Neural progenitor cell (in vitro differentiated cells): ENCODE data around the gene GPR31.
"Not testable (repeated sequence)": the region's sequence is repeated elsewhere in the genome, so short reads cannot be mapped to it uniquely, and the experiment has no call there.

Experiments used
- CTCF ChIP-seq: fragments of 200-600 bp; sonication (generic); IDR thresholded peaks from 2 replicates; pipeline ENCODE4 v1.5.1; 2017; ENCODE audit warnings: antibody characterized with exemption, mild to moderate bottlenecking
- EZH2 ChIP-seq: fragments of 200-600 bp; sonication (generic); IDR thresholded peaks from 2 replicates; pipeline ENCODE4 v1.6.1; 2017; ENCODE audit warnings: antibody characterized with exemption, mild to moderate bottlenecking, moderate library complexity

- not testable (repeated sequence) for TF ChIP-seq CTCF, EZH2
Measured at GRCh38 chr6:167202613-167203012, 44.8 kb upstream of the GPR31 start.
